ENCODE measurements around the gene ZNF672. TPM values are rescaled to one million over a fixed set of nuclear protein-coding genes. Genes with fewer than 3 reads are reported as not detected.

Gene ZNF672
- total RNA-seq, 2 donors from 2014 or later, result 42.2 to 47.6 TPM

DNA sequence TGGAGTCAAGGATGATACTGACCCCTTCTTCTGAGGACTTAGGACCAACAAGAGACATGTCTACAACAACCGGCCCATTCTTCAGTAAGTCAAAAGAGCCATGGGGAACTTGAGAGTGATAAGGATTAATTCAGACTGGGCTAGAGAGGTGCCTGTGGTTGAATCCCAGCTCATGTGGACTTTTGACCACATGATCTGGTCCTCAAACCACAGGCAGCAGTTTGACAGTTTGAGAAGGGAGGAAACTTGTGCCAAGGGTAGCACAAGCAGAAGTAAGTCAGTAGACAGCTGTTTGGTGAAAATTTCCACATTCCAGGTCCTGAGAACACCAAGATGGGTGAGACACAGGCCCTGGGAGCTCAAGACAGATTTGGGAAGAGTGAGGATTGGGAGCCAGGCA lies 32.1 kb upstream of the ZNF672 start:
- DNase-seq (no peak), ATAC-seq (replicated peaks in 1 of 2) (no peak)
- Mint-ChIP-seq H3K27ac (no peak overlapping the region), H3K27me3 (ENCODE audit: low read depth) (no peaks in the 10 kb centered on the region), H3K36me3 (ENCODE audit: insufficient read depth in 2 of 2) (no peaks in the 10 kb centered on the region), H3K9me3 (no peaks in the 10 kb centered on the region), H3K4me3 (no peak overlapping the region), H3K4me1 (ENCODE audit: low read depth) (peaks cover 20% of the 10 kb centered on the region)

DNA sequence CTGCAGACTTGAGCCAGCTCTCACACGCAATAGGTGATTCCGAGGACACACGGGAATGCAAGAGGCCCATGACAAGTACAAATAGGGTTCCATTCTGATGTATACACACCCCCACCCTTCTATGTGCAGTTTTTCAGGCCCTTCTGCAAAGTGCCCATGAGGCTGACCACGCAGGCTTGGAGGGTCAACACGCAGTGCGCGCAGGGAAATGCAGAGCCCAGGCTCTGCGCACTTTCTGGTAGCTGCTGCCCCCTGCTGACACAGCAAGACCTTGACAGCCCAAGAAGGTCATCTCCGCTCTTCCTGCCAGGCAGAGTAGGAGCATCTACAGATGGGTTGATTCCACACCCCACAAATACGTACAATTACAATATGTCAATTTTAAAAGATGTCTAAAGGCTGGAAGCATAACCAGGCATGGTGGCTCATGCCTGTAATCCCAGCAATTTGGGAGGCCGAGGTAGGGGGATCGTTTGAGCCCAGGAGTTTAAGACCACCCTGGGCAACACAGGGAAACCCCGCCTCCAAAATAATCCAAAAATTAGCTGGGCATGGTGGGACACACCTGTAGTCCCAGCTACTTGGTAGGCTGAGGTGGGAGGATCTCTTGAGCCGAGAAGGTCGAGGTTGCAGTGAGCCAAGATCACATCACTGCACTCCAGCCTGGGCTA lies 30.8 kb upstream of the ZNF672 start:
- Mint-ChIP-seq H3K27ac (no peak overlapping the region), H3K36me3 (ENCODE audit: insufficient read depth in 2 of 2) (peaks cover 0 to 2% of the 10 kb centered on the region in 2 donors), H3K4me1 (ENCODE audit: low read depth) (peaks cover 20% of the 10 kb centered on the region), H3K4me3 (no peak overlapping the region), H3K27me3 (ENCODE audit: low read depth) (no peaks in the 10 kb centered on the region), H3K9me3 (no peaks in the 10 kb centered on the region)
- ATAC-seq (replicated peaks in 1 of 2) (peak; percentile 83 to 84), DNase-seq (peak; percentile 61 to 66)

DNA sequence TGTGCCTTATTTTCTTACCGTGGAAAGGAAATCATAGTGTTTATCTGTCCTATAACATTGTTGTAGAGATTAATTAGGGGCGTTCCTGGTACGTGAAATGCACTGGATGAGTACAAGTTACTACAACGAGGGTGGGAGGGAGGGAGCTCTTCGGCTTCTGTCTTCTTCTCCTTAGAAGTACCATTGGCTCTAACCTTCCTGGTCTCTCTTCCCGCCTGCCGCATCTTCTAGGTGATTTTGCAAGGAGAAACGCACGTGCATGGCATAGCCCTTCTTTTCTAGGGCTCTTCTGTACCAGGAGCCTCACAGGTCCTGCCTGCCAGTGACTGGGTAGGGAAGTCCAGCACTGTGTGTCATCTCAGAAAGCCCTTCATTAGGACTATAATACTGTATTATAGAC lies 29.1 kb upstream of the ZNF672 start:
- H3K27ac Mint-ChIP-seq, result no peak overlapping the region
- H3K4me1 Mint-ChIP-seq (ENCODE audit: low read depth), result peaks cover 20% of the 10 kb centered on the region
- DNase-seq (no peak), ATAC-seq (replicated peaks in 1 of 2) (no peak)
- no peaks in the 10 kb centered on the region for H3K27me3 Mint-ChIP-seq (ENCODE audit: low read depth)
- H3K4me3 Mint-ChIP-seq, result no peak overlapping the region
- no peaks in the 10 kb centered on the region for H3K9me3 Mint-ChIP-seq
- peaks cover 2 to 6% of the 10 kb centered on the region in 2 donors for H3K36me3 Mint-ChIP-seq (ENCODE audit: insufficient read depth in 2 of 2)

DNA sequence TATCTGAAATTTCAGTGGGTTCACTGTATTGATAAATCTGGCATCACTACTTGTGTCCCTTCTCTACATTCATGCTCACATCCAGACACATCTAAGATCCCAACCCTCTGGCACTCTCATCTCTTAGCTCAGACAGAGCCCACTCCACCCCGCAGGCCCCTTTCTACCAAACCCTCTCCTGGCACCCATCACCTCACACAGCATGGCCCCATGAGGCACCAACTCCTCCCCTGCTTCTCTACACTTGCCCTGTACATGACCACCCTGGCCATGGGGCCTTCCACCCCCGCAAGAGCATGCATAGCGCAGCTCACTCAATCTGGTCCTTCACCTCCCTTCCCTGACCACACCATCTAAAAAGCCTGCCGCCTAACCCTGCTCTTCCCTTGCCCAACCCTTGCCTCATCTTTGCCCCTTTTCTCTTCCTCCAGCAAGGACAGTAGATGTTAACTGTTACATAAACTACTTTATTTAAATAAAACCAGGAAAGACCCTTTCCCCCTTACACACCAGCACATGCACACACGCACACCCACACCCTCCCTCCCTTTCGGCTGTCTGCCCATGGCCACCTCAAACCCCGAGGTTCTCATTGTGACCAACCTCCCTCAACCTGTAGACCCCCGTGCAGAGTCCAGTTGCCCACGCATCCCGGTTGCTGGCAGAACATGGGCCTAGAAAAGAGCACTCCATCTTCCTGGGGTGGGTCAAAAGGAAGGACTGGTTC lies 27.9 kb upstream of the ZNF672 start:
- DNase-seq, result no peak
- H3K27me3 Mint-ChIP-seq (ENCODE audit: low read depth), result no peaks in the 10 kb centered on the region
- ATAC-seq (replicated peaks in 1 of 2), result no peak
- peaks cover 13% of the 10 kb centered on the region for H3K4me1 Mint-ChIP-seq (ENCODE audit: low read depth)
- H3K4me3 Mint-ChIP-seq, result no peak overlapping the region
- peaks cover 7 to 10% of the 10 kb centered on the region in 2 donors for H3K36me3 Mint-ChIP-seq (ENCODE audit: insufficient read depth in 2 of 2)
- no peak overlapping the region for H3K27ac Mint-ChIP-seq
- no peaks in the 10 kb centered on the region for H3K9me3 Mint-ChIP-seq

DNA sequence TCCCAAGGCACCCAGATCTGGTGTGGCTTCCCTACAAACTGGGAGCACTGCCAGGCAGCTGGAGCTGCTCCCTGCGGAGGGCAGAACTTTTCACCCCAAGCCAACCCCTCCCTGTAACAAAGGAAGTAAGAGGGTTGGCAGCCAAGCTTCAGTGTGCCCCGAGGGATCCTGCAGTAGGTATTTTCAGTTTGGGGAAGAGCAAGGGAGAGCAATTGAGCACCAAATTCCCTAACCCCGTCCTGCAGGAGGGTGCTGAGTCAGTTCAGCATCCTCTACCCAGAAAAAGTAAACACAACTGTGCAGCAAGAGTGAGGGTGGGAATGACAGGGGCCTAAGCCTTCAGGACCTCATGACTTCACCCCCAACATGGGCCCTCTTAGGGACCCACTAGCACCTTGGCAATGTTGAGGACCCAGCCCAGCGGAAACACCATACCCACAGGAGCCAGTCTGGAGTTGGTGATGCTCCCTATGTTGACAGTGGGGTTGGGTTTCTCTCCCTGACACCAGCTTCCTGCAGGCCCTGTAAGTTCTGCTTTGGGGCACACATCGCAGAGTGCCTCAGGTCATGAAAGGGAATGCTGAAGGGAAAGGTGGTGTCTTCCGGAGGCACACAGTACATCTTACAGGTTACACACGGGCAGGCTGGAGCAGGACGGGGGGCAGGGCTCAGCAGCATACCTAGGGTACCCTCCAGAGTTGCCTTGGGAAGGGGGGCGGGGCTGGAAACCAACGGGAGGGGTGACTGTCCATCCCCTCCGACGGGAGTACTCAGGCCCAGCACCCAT lies 27.1 kb upstream of the ZNF672 start:
- no peak for ATAC-seq (replicated peaks in 1 of 2)

DNA sequence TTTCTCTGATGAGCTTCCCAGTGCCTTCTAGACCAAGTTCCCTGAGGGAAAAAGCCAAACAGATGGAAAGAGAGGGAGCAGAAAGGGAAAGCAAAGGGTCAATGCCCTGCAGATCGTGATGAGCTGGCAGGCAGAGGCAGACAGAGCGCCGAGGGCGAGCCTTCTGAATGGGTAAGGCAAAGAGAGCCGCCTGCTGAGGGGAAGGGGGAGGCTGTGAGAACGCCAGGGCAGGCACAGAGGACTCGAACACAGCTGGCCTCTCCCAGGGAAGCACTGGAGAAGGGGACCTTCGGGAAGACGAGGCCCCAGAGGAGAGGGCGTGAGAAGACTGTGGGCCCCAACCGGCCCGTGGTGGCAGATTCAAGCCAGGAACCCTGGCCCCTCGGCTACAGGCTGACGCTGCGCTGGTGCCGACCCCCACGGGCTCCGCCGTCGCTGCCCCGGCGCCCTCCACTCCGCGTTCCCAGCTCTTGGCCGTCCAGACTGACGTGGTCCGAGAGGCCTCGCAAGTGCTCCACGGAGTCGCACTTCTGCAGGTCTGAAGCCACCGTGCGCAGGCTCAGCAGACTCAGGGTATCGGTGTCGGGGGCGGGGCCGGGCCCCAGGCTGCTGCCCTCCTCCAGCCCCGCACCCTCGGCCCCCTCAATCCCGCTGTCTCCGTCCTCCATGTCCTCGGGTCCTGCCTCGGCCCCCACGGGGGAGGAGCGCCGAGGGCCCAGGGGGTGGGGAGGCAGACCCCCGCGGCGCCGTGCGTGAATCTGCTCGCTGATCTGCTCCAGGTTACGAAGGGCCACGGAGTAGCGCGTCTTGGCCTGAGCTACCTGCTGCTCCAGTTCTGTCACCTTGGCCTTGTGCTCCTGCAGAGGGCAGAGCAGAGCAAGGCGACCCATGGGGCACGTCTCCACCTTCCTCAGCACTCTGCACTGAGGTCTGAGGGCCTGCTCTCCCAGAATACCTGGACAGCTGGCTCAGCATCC lies 26.2 kb upstream of the ZNF672 start:
- H3K27ac Mint-ChIP-seq, result no peak overlapping the region
- peaks cover 18% of the 10 kb centered on the region for H3K4me1 Mint-ChIP-seq (ENCODE audit: low read depth)
- DNase-seq (no peak), ATAC-seq (replicated peaks in 1 of 2) (no peak)
- peaks cover 9 to 13% of the 10 kb centered on the region in 2 donors for H3K36me3 Mint-ChIP-seq (ENCODE audit: insufficient read depth in 2 of 2)
- no peaks in the 10 kb centered on the region for H3K27me3 Mint-ChIP-seq (ENCODE audit: low read depth)
- H3K9me3 Mint-ChIP-seq, result no peaks in the 10 kb centered on the region
- H3K4me3 Mint-ChIP-seq, result no peak overlapping the region

More for the DNA sequence above, 27.1 kb upstream of the ZNF672 start:
- no peak for DNase-seq
- H3K27ac Mint-ChIP-seq, result no peak overlapping the region
- peaks cover 10% of the 10 kb centered on the region for H3K4me1 Mint-ChIP-seq (ENCODE audit: low read depth)
- H3K9me3 Mint-ChIP-seq, result no peaks in the 10 kb centered on the region
- H3K27me3 Mint-ChIP-seq (ENCODE audit: low read depth), result no peaks in the 10 kb centered on the region
- no peak overlapping the region for H3K4me3 Mint-ChIP-seq
- peaks cover 7 to 12% of the 10 kb centered on the region in 2 donors for H3K36me3 Mint-ChIP-seq (ENCODE audit: insufficient read depth in 2 of 2)

DNA sequence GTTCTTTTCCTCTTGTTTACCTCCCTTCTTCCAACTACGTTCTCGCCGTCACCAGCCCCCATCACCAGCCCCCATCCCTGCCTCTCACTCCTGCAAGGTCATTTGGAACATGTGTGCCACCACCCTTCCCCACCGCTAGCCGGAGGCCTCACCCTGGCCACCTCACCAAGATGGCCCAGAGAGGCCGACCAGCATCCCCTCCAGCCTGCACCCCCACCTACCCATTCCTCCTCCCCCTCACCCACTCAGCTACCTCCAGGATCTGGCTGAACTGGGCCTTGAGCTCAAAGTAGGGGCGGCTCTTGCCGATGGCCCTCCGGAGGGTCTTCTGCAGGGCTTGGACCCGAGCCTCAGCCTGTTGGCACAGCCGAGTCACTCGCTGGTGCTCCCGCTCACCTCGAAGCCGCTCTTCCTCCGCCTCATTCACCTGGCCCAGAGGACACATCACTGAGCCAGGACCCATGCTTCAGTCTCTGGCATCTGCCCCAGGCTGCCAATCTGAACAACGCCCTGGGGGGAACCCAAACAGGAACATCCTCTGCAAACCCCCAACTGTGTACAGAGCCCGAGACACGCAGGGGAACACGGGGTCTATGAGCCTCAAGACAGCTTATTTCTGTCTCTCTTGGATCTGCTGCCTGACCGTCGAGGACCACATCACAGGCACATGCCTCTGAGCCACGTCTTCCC lies 25.1 kb upstream of the ZNF672 start:
- Mint-ChIP-seq H3K4me1 (ENCODE audit: low read depth) (peaks cover 24% of the 10 kb centered on the region), H3K27me3 (ENCODE audit: low read depth) (no peaks in the 10 kb centered on the region), H3K36me3 (ENCODE audit: insufficient read depth in 2 of 2) (peaks cover 9 to 13% of the 10 kb centered on the region in 2 donors), H3K4me3 (no peak overlapping the region), H3K27ac (no peak overlapping the region), H3K9me3 (no peaks in the 10 kb centered on the region)
- no peak for DNase-seq
- no peak for ATAC-seq (replicated peaks in 1 of 2)

DNA sequence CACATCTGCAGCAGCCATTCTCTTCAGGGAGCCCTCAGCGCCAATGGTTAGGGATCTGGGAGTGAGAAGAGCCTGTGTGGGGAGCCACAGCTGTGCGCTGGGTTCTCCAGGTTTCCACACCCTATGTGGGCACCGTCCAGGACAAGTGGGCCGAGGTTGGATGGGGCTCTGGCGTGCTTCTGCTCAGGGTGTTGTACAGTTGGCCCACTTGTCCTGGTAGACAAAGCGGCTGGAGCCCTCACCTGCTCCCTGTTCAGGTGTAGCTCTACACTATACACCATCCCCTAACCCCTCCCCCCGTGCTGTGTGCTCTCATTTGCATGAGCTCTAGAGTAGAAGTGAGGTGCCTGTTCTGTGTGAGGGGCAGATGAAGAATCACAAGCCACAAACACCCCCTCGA lies 24.5 kb upstream of the ZNF672 start:
- H3K4me1 Mint-ChIP-seq (ENCODE audit: low read depth), result peaks cover 30% of the 10 kb centered on the region

DNA sequence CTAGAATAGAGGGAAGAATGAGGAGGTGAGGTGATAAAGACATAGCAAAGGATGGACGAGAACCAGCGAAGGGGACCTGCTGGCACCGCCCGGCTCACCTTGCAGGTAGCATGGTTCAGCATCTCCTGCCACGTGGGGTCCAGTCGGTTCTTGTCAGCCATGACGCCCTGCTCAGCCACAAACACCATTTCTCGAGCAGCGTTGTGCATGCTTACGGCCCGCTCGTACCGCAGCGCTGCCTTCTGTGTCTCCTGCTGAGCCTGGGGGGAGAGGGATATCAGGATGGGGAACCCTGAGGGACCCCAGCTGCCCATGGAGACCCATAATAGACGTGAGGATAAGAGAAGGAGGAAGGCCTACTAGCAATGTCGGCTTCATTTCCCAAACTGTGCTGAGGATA lies 23.7 kb upstream of the ZNF672 start:
- DNase-seq (no peak), ATAC-seq (replicated peaks in 1 of 2) (no peak)
- Mint-ChIP-seq H3K4me3 (no peak overlapping the region), H3K27ac (peak overlapping the region; percentile 13), H3K9me3 (no peaks in the 10 kb centered on the region), H3K36me3 (ENCODE audit: insufficient read depth in 2 of 2) (peaks cover 13 to 14% of the 10 kb centered on the region in 2 donors), H3K27me3 (ENCODE audit: low read depth) (no peaks in the 10 kb centered on the region), H3K4me1 (ENCODE audit: low read depth) (peaks cover 37% of the 10 kb centered on the region)

More for the DNA sequence above, 24.5 kb upstream of the ZNF672 start:
- peaks cover 11 to 13% of the 10 kb centered on the region in 2 donors for H3K36me3 Mint-ChIP-seq (ENCODE audit: insufficient read depth in 2 of 2)
- no peak for DNase-seq
- H3K27ac Mint-ChIP-seq, result no peak overlapping the region
- H3K9me3 Mint-ChIP-seq, result no peaks in the 10 kb centered on the region
- no peak overlapping the region for H3K4me3 Mint-ChIP-seq
- no peak for ATAC-seq (replicated peaks in 1 of 2)
- no peaks in the 10 kb centered on the region for H3K27me3 Mint-ChIP-seq (ENCODE audit: low read depth)

DNA sequence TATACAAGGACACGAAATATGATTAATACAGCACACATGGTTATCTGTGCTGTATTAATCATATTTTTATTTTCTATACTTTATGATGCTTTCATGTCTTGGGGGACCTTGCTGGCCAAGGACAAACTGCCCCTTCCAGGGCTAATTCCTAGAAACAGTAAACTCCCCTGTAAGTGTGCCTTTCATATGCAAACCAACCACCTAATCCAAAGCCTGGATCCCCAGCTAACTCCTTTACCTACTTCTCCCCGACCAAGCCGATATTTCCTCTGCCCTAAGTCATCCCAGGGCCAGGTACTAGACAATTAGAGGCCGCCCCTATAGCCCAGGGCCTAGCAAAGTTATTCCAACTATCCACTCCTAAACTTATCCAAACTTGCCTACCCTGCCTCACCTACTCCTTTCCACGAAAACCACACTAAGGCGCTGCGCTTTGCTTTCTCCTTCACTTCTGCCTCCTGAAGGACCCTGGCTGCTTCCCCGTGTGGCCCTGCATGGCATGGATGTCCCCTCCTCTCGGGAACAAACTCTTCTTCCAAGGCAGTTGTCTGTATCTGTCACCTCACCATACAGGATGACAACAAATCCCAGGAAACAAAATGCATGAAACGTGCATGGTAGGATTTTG lies 22.5 kb upstream of the ZNF672 start:
- no peaks in the 10 kb centered on the region for H3K27me3 Mint-ChIP-seq (ENCODE audit: low read depth)
- H3K4me3 Mint-ChIP-seq, result no peak overlapping the region
- peaks cover 15 to 16% of the 10 kb centered on the region in 2 donors for H3K36me3 Mint-ChIP-seq (ENCODE audit: insufficient read depth in 2 of 2)
- peak overlapping the region; percentile 34 for H3K27ac Mint-ChIP-seq
- no peak for ATAC-seq (replicated peaks in 1 of 2)
- H3K4me1 Mint-ChIP-seq (ENCODE audit: low read depth), result peaks cover 47% of the 10 kb centered on the region
- DNase-seq, result no peak
- no peaks in the 10 kb centered on the region for H3K9me3 Mint-ChIP-seq

DNA sequence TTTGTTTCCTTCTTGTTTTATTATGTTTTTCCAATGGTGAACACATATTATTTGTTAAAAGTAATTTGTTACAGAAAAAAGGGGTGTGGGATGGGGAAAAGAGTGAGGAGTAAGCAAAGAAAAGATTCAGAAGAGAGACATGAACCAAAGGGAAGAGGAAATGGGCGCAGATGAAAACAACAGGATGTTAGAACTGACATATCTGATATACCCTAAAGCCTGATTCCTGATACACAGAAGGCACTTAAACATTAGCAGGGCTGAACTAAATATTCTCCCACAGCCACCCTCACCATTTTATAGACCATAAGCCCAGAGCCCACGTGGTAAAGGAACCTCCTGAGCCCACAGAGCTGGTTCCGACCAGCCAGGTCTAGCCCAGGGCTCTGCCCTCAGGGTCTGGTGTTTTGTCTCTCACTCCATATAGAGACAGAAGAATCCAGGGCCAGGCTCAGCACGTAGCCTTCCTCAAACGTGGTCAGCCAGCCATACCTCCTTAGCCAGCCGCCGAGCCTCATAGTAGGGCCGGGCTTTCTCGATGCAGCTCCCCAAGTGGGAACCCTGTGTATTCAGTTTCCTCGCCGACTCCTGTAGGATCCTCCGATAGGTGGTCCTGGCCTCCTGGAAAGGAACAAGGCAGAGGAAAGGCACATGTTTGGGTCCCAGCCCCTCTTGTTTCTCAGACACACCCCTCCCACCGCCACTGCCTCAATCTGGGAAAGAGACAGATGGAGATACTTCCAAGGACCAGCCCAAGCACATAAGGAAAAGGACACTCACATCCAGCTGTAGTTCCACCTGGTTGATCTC lies 21.8 kb upstream of the ZNF672 start:
- DNase-seq (no peak), ATAC-seq (replicated peaks in 1 of 2) (no peak)
- Mint-ChIP-seq H3K9me3 (no peaks in the 10 kb centered on the region), H3K4me3 (no peak overlapping the region), H3K4me1 (ENCODE audit: low read depth) (peaks cover 53% of the 10 kb centered on the region), H3K27ac (peak overlapping the region; percentile 91), H3K36me3 (ENCODE audit: insufficient read depth in 2 of 2) (peaks cover 16 to 18% of the 10 kb centered on the region in 2 donors), H3K27me3 (ENCODE audit: low read depth) (no peaks in the 10 kb centered on the region)

All from activated T-cell treated with anti-CD3 and anti-CD28 coated beads, Interleukin-2, amount 50 U/mL, for 72 hours (primary cell).